HG03095 (cell line): ENCODE results near the gene CD247.

Experiments used
- ATAC-seq: cut with Tn5 transposase; IDR thresholded peaks from one replicate; pipeline ENCODE4 v1.9.1; 2021; ENCODE audit warnings: moderate library complexity; ENCODE audit not compliant: unreplicated experiment

Gene CD247

GRCh38 chr1:167419245-167419644 is 99.1 kb downstream of the CD247 start:
- no peak for ATAC-seq

GRCh38 chr1:167418391-167418790 is 99.9 kb downstream of the CD247 start:
- ATAC-seq, result no peak

GRCh38 chr1:167416506-167416905 is 101.8 kb downstream of the CD247 start:
- no peak for ATAC-seq

- ATAC-seq, result no peak
Measured at GRCh38 chr1:167413328-167413727, 105.0 kb downstream of the CD247 start.

- no peak for ATAC-seq
Measured at GRCh38 chr1:167412920-167413319, 105.4 kb downstream of the CD247 start.

- no peak for ATAC-seq
Measured at GRCh38 chr1:167412072-167412471, 106.3 kb downstream of the CD247 start.

GRCh38 chr1:167409183-167409582 is 109.1 kb downstream of the CD247 start:
- no peak for ATAC-seq

- ATAC-seq, result no peak
Measured at GRCh38 chr1:167408355-167408754, 110.0 kb downstream of the CD247 start.

GRCh38 chr1:167404908-167405307 is 113.4 kb downstream of the CD247 start:
- no peak for ATAC-seq

GRCh38 chr1:167404161-167404888 is 114.0 kb downstream of the CD247 start:
- no peak for ATAC-seq

- no peak for ATAC-seq
Measured at GRCh38 chr1:167401260-167401873, 117.0 kb downstream of the CD247 start.

GRCh38 chr1:167400359-167400953 is 117.9 kb downstream of the CD247 start:
- no peak for ATAC-seq

GRCh38 chr1:167392200-167392696 is 126.1 kb downstream of the CD247 start:
- no peak for ATAC-seq

GRCh38 chr1:167388976-167389375 is 129.4 kb downstream of the CD247 start:
- ATAC-seq, result no peak

- no peak for ATAC-seq
Measured at GRCh38 chr1:167387251-167387910, 130.9 kb downstream of the CD247 start.
